HCT116 (cell line): ENCODE results near the gene AP1B1. TPM values are rescaled to one million over a fixed set of nuclear protein-coding genes. Genes with fewer than 3 reads are reported as not detected.

Source experiments
- ATAC-seq: fragments of 200-7000 bp; cut with Tn5 transposase; 2 replicates; pipeline ENCODE4 v1.9.1; 2020; ENCODE audit warnings: mild to moderate bottlenecking, moderate library complexity
- BruUV-seq: library from RNA; stranded (reverse); fragments of 400-500 nt; replicated peaks from 2 replicates; lab custom pipeline; 2021; lab: Mats Ljungman, UMichigan
- CTCF ChIA-PET: fragments of 300-600 bp; sonication (Branson Sonifier 250); formaldehyde crosslinking; loops from one replicate; lab custom pipeline; 2021; ENCODE audit warnings: antibody characterized with exemption; lab: Charles Lee
- POLR2A ChIA-PET: fragments of 300-600, 350-600 bp; sonication (Branson Sonifier 250); formaldehyde crosslinking; loops from one replicate; lab custom pipeline; 2021; ENCODE audit warnings: antibody characterized with exemption; lab: Charles Lee
- RAD21 ChIA-PET, 2 experiments: fragments of 300-600 bp; sonication (Branson Sonifier 250); formaldehyde crosslinking; loops; one replicate each; lab custom pipeline; 2023; ENCODE audit warnings: low total read pairs in 2 of 2; ENCODE audit not compliant: uncharacterized antibody in 2 of 2, unreplicated experiment in 2 of 2, low non-redundant PET in 1 of 2; lab: Charles Lee
- DNase-seq: peaks from one replicate; pipeline ENCODE4 v3.0.0-alpha.2; 2010; ENCODE audit warnings: low read depth, low spot score
- H2AFZ ChIP-seq: fragments of 200-600 bp; shearing (Covaris generic), sonication (generic); 2 replicates; pipeline ENCODE4 v1.6.1; 2017; ENCODE audit warnings: low read depth, mixed run types, mixed read lengths, antibody characterized with exemption, low read length; ENCODE audit not compliant: poor library complexity, severe bottlenecking
- H3K27ac ChIP-seq: 2 replicates; pipeline ENCODE4 v1.5.1; 2012; ENCODE audit warnings: low read depth, low read length
- H3K27me3 ChIP-seq: fragments of 200-600 bp; sonication (generic); 2 replicates; pipeline ENCODE4 v1.6.1; 2016; ENCODE audit warnings: mixed run types, low read length, mixed read lengths; ENCODE audit not compliant: insufficient read depth
- H3K36me3 ChIP-seq, 2 experiments: fragments of 200-500 bp in 1 of 2; fragments of 200-600 bp in 1 of 2; sonication (Bioruptor generic) in 1 of 2; sonication (generic) in 1 of 2; 2 replicates each; pipeline versions ENCODE4 v1.5.1 to v1.6.1; 2014 to 2016; ENCODE audit warnings: low read length in 2 of 2, inconsistent platforms in 1 of 2, mixed read lengths in 1 of 2, mixed run types in 1 of 2; ENCODE audit not compliant: insufficient read depth in 2 of 2, control insufficient read depth in 1 of 2
- H3K4me1 ChIP-seq, 2 experiments: fragments of 200-600 bp in 1 of 2; sonication (generic) in 1 of 2; 2 replicates each; pipeline versions ENCODE4 v1.5.1 to v1.6.1; 2012 to 2017; ENCODE audit warnings: low read length in 2 of 2, inconsistent platforms in 1 of 2, mild to moderate bottlenecking in 1 of 2, mixed read lengths in 1 of 2, mixed run types in 1 of 2, moderate library complexity in 1 of 2; ENCODE audit not compliant: insufficient read depth in 2 of 2, control insufficient read depth in 1 of 2
- H3K4me2 ChIP-seq: fragments of 200-600 bp; sonication (generic); 2 replicates; pipeline ENCODE4 v1.6.1; 2017; ENCODE audit warnings: mixed run types, low read length, mixed read lengths
- H3K4me3 ChIP-seq, 2 experiments: fragments of 200-600 bp in 1 of 2; sonication (generic) in 1 of 2; replicated peaks in 1 of 2; 2 replicates each; pipeline ENCODE4 v1.5.1; 2011 to 2016; ENCODE audit warnings: low read length in 2 of 2, control low read depth in 1 of 2, low read depth in 1 of 2, mild to moderate bottlenecking in 1 of 2, mixed read lengths in 1 of 2, mixed run types in 1 of 2
- H3K79me2 ChIP-seq: fragments of 200-600 bp; sonication (generic); 2 replicates; pipeline ENCODE4 v1.6.1; 2017; ENCODE audit warnings: mild to moderate bottlenecking, mixed run types, low read length, moderate library complexity, mixed read lengths; ENCODE audit not compliant: insufficient read depth
- H3K9ac ChIP-seq: fragments of 200-600 bp; sonication (generic); 2 replicates; pipeline ENCODE4 v1.6.1; 2016; ENCODE audit warnings: low read length, mixed read lengths
- H3K9me2 ChIP-seq: fragments of 200-600 bp; sonication (generic), shearing (Covaris generic); 2 replicates; pipeline ENCODE4 v1.6.1; 2017; ENCODE audit warnings: mixed run types, mild to moderate bottlenecking, moderate library complexity; ENCODE audit not compliant: insufficient read depth
- H3K9me3 ChIP-seq, 2 experiments: fragments of 200-500 bp in 1 of 2; fragments of 200-600 bp in 1 of 2; sonication (Bioruptor generic) in 1 of 2; sonication (generic) in 1 of 2; 2 replicates each; pipeline ENCODE4 v1.6.1; 2014 to 2017; ENCODE audit warnings: low read length in 2 of 2, mixed read lengths in 2 of 2, inconsistent platforms in 1 of 2, low read depth in 1 of 2, mild to moderate bottlenecking in 1 of 2, mixed run types in 1 of 2, moderate library complexity in 1 of 2; ENCODE audit not compliant: control insufficient read depth in 1 of 2, insufficient read depth in 1 of 2
- H4K20me1 ChIP-seq: fragments of 200-600 bp; sonication (generic), shearing (Covaris generic); 2 replicates; pipeline ENCODE4 v1.6.1; 2017; ENCODE audit warnings: mixed run types, mild to moderate bottlenecking, moderate library complexity; ENCODE audit not compliant: insufficient read depth
- ATF3 ChIP-seq: IDR thresholded peaks from 2 replicates; pipeline ENCODE4 v1.6.1; 2012
- CTCF ChIP-seq, 3 experiments: fragments of 200-600 bp in 1 of 3; sonication (generic) in 1 of 3; IDR thresholded peaks in 2 of 3; conservative IDR thresholded peaks in 1 of 3; 2 replicates each; pipeline ENCODE4 v1.5.1; 2012 to 2017; ENCODE audit warnings: low read depth in 2 of 3, low read length in 2 of 3, antibody characterized with exemption in 1 of 3, borderline replicate concordance in 1 of 3, control low read depth in 1 of 3, mild to moderate bottlenecking in 1 of 3, mixed read lengths in 1 of 3, mixed run types in 1 of 3, moderate library complexity in 1 of 3; ENCODE audit not compliant: insufficient read depth in 1 of 3
- EZH2 ChIP-seq: fragments of 200-600 bp; sonication (generic); IDR thresholded peaks from 2 replicates; pipeline ENCODE4 v1.6.1; 2017; ENCODE audit warnings: antibody characterized with exemption, mixed run types
- JUND ChIP-seq: IDR thresholded peaks from 2 replicates; pipeline ENCODE4 v1.6.1; 2012
- intact Hi-C: fragments of 100-400 bp; cut with micrococcal nuclease; formaldehyde crosslinking; loops from 2 replicates; pipeline ENCODE4 v1.10.0; 2022
- total RNA-seq: library from RNA; stranded (reverse); gene quantifications from one replicate; pipeline ENCODE4 v1.2.1, GENCODE V29; 2021; ENCODE audit not compliant: unreplicated experiment

AP1B1 gene
- total RNA-seq, 1 experiment from 2014 or later = 60.4 TPM

GRCh38 chr22:29328566-29329500 is 59.5 kb downstream of the AP1B1 start:
- Histone ChIP-seq H3K36me3 (peaks cover 0 to 10% of the 10 kb centered on the region in 2 experiments; a peak in 2 of 4 replicates), H2AFZ (no peak overlapping the region), H3K4me2 (no peak overlapping the region), H3K27me3 (no peaks in the 10 kb centered on the region), H3K79me2 (no peaks in the 10 kb centered on the region), H3K4me1 (peaks cover 0 to 6% of the 10 kb centered on the region in 2 experiments; a peak in 1 of 4 replicates), H3K9ac (no peak overlapping the region), H3K27ac (no peak overlapping the region), H3K4me3 (no peak overlapping the region), H3K9me2 (no peaks in the 10 kb centered on the region), H3K9me3 (no peaks in the 10 kb centered on the region), H4K20me1 (no peaks in the 10 kb centered on the region)
- TF ChIP-seq JUND = no peak
- no peak for TF ChIP-seq EZH2
- RAD21 ChIA-PET = no interaction called here
- BruUV-seq = no TSS peak
- DNase-seq = no peak
- intact Hi-C loops = no loop called here
- POLR2A ChIA-PET = no interaction called here
- ATAC-seq = no peak
- CTCF ChIA-PET = interaction anchor here (0.6 kb wide), 1 partner anchor 1771 kb away, joined by 3 read pairs; no protein-coding TSS in a partner anchor

- Histone ChIP-seq H3K27ac (no peak overlapping the region), H4K20me1 (no peaks in the 10 kb centered on the region), H3K4me3 (no peak overlapping the region), H3K9ac (no peak overlapping the region), H3K9me3 (no peaks in the 10 kb centered on the region), H3K4me1 (peaks cover 0 to 6% of the 10 kb centered on the region in 2 experiments; a peak in 1 of 4 replicates), H2AFZ (no peak overlapping the region), H3K9me2 (no peaks in the 10 kb centered on the region), H3K36me3 (peaks cover 0 to 10% of the 10 kb centered on the region in 2 experiments; a peak in 2 of 4 replicates), H3K4me2 (no peak overlapping the region), H3K79me2 (no peaks in the 10 kb centered on the region), H3K27me3 (no peaks in the 10 kb centered on the region)
- DNase-seq = no peak
- intact Hi-C loops = no loop called here
- TF ChIP-seq CTCF (IDR thresholded peaks at IDR 0.05 in 2 of 3, conservative IDR thresholded peaks at IDR 0.05 in 1 of 3; ENCODE audit: borderline replicate concordance in 1 of 3, insufficient read depth in 1 of 3, low read depth in 2 of 3, low read length in 2 of 3) (peak in 1 of 3 experiments; percentile 35; a peak in 1 of 6 replicates), ATF3 (no peak)
- POLR2A ChIA-PET = no interaction called here
- no TSS peak for BruUV-seq
- CTCF ChIA-PET = interaction anchor here (0.6 kb wide), 1 partner anchor 1770 kb away, joined by 3 read pairs; no protein-coding TSS in a partner anchor
- peak; percentile 62 for ATAC-seq
- RAD21 ChIA-PET = no interaction called here
Measured at GRCh38 chr22:29328055-29328454, 60.3 kb downstream of the AP1B1 start.
